ENCODE results near the gene LARP1. TPM values are rescaled to one million over a fixed set of nuclear protein-coding genes. Genes with fewer than 3 reads are reported as not detected.

LARP1 gene
- total and polyA plus RNA-seq, 9 of the 15 experiments (the other 6 are each of a cell fraction or from before 2014, with no cell fraction given): 22.6 to 300 (median 92.0) TPM

- TF ChIP-seq SRSF1 (IDR thresholded peaks at IDR 0.05; ENCODE audit: low read depth, low read length) (no peak), ZNF121 (CRISPR knock-in tag; conservative IDR thresholded peaks at IDR 0.05) (no peak), NR2C2 (CRISPR knock-in tag; IDR thresholded peaks at IDR 0.05) (no peak), NR2C2 (tag; IDR thresholded peaks at IDR 0.05) (no peak), KAT7 (CRISPR knock-in tag; IDR thresholded peaks at IDR 0.05; ENCODE audit: borderline replicate concordance) (no peak), OTX1 (CRISPR knock-in tag; IDR thresholded peaks at IDR 0.05) (no peak), CHD2 (IDR thresholded peaks at IDR 0.05; ENCODE audit: low read depth, low read length) (peak; percentile 26; the same call in 1 of the 2 replicates), CLOCK (CRISPR knock-in tag; IDR thresholded peaks at IDR 0.05; ENCODE audit: borderline replicate concordance) (no peak), ZFPM2 (CRISPR knock-in tag; IDR thresholded peaks at IDR 0.05) (no peak), FOSL1 (tag; conservative IDR thresholded peaks at IDR 0.05) (no peak), PCBP1 (IDR thresholded peaks at IDR 0.05; ENCODE audit: low read depth, low read length, poor library complexity, severe bottlenecking) (no peak), IRF2 (CRISPR knock-in tag; IDR thresholded peaks at IDR 0.05) (no peak), ZBTB11 (CRISPR knock-in tag; IDR thresholded peaks at IDR 0.05) (no peak), SMC3 (conservative IDR thresholded peaks at IDR 0.05; ENCODE audit: insufficient read depth, low read depth, low read length) (no peak), ZNF12 (CRISPR knock-in tag; IDR thresholded peaks at IDR 0.05) (no peak; the same call in 1 of the 2 replicates), ZNF764 (CRISPR knock-in tag; IDR thresholded peaks at IDR 0.05; ENCODE audit: low read depth) (no peak), JUNB (CRISPR knock-in tag; conservative IDR thresholded peaks at IDR 0.05) (no peak), MEF2A (IDR thresholded peaks at IDR 0.05; ENCODE audit: control insufficient read depth, low read depth, low read length) (no peak), CBFB (CRISPR knock-in tag; IDR thresholded peaks at IDR 0.05) (no peak), ZNF253 (CRISPR knock-in tag; conservative IDR thresholded peaks at IDR 0.05) (no peak), MITF (IDR thresholded peaks at IDR 0.05) (no peak)
Measured at GRCh38 chr5:154756009-154756867, 1.1 kb downstream of the LARP1 start (continued).
